ENCODE results near the gene ACBD4. TPM values are rescaled to one million over a fixed set of nuclear protein-coding genes. Genes with fewer than 3 reads are reported as not detected.

Gene ACBD4
- total and polyA plus RNA-seq, 2 of the 13 experiments (the other 11 are each of a cell fraction or from before 2014, with no cell fraction given): 16.1 to 26.9 TPM

DNA sequence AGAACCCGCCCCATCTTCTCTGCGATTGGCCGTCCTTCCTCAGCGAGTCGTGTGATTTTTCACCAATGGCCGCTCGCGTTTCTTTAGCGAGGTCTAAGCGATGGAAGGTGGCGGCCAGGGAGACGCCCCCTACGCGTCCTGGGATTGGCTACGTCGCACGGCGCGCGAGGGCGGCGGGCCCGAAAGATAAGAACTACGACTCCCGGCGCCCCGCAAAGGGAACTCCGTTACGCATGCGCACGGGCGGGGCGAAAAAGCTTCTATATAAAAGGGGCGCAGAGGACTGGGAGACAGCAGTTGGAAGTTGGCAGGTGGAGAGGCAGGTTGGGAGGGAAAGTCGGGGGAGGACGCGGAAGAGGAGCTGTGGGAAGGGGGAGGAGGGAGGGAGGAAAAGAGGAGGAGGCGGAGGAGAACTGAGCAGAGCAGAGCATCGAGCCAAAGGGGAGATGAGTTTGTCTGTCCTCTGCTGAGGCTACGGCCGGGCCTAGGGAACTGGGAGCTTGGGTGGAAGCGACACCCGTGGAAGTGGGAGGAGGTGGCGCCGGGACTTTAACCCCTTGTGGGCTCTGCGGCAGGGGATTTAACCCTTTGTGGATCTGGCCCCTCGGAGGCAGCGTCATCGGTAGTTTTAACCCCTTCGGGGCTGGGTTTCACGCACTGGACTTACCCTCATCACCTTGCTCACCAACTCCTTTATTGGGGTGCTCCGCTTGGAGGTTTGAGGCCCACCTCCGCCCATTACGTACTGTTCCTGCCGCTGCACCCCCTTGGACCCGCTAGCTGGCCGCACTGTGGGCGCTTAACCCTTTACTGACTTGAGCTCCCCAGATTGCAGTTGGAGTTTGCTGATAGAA, 12.9 kb downstream of the ACBD4 start, which contains the start of gene HEXIM1 (continued):
- TF ChIP-seq, protein P1, sequence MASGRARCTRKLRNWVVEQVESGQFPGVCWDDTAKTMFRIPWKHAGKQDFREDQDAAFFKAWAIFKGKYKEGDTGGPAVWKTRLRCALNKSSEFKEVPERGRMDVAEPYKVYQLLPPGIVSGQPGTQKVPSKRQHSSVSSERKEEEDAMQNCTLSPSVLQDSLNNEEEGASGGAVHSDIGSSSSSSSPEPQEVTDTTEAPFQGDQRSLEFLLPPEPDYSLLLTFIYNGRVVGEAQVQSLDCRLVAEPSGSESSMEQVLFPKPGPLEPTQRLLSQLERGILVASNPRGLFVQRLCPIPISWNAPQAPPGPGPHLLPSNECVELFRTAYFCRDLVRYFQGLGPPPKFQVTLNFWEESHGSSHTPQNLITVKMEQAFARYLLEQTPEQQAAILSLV (CRISPR knock-in tag; IDR thresholded peaks at IDR 0.05; ENCODE audit: borderline replicate concordance): peak; percentile 96
- TF ChIP-seq TBP (CRISPR knock-in tag; IDR thresholded peaks at IDR 0.05) (0 out of 2 replicates have a peak, but pooled peaks have one; percentile 47), FOXJ3 (CRISPR knock-in tag; IDR thresholded peaks at IDR 0.05; ENCODE audit: borderline replicate concordance) (no peak), RBAK (CRISPR knock-in tag; IDR thresholded peaks at IDR 0.05) (0 out of 2 replicates have a peak, but pooled peaks have one; percentile 62), EHMT2 (IDR thresholded peaks at IDR 0.05; ENCODE audit: borderline replicate concordance, low read depth, low read length) (no peak), JUN (CRISPR knock-in tag; IDR thresholded peaks at IDR 0.05) (0 out of 2 replicates have a peak, but pooled peaks have one; percentile 21), ZNF20 (CRISPR knock-in tag; IDR thresholded peaks at IDR 0.05) (no peak; the same call in none of the 2 replicates), ZNF768 (CRISPR knock-in tag; IDR thresholded peaks at IDR 0.05) (peak; percentile 77; the same call in 1 of the 2 replicates), KAT8 (CRISPR knock-in tag; IDR thresholded peaks at IDR 0.05) (peak; percentile 75), THAP11 (CRISPR knock-in tag; IDR thresholded peaks at IDR 0.05) (peak; percentile 93), SRY (CRISPR knock-in tag; IDR thresholded peaks at IDR 0.05) (peak; percentile 80; the same call in 1 of the 2 replicates), FOXO1 (CRISPR knock-in tag; IDR thresholded peaks at IDR 0.05) (peak; percentile 44), ONECUT2 (CRISPR knock-in tag; IDR thresholded peaks at IDR 0.05) (peak; percentile 46; the same call in 1 of the 2 replicates), ZNF570 (CRISPR knock-in tag; IDR thresholded peaks at IDR 0.05; ENCODE audit: borderline replicate concordance) (no peak), KDM3A (CRISPR knock-in tag; IDR thresholded peaks at IDR 0.05; ENCODE audit: low read depth) (peak; percentile 98), SP140L (CRISPR knock-in tag; IDR thresholded peaks at IDR 0.05; ENCODE audit: borderline replicate concordance) (no peak), NR2F1 (CRISPR knock-in tag; IDR thresholded peaks at IDR 0.05) (peak in 1 of 2 experiments; percentile 86; a peak in 2 of 4 replicates), HNRNPLL (IDR thresholded peaks at IDR 0.05; ENCODE audit: low read depth, low read length, poor library complexity, severe bottlenecking) (peak; percentile 89)
- TF ChIP-seq, protein P2, sequence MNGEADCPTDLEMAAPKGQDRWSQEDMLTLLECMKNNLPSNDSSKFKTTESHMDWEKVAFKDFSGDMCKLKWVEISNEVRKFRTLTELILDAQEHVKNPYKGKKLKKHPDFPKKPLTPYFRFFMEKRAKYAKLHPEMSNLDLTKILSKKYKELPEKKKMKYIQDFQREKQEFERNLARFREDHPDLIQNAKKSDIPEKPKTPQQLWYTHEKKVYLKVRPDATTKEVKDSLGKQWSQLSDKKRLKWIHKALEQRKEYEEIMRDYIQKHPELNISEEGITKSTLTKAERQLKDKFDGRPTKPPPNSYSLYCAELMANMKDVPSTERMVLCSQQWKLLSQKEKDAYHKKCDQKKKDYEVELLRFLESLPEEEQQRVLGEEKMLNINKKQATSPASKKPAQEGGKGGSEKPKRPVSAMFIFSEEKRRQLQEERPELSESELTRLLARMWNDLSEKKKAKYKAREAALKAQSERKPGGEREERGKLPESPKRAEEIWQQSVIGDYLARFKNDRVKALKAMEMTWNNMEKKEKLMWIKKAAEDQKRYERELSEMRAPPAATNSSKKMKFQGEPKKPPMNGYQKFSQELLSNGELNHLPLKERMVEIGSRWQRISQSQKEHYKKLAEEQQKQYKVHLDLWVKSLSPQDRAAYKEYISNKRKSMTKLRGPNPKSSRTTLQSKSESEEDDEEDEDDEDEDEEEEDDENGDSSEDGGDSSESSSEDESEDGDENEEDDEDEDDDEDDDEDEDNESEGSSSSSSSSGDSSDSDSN (CRISPR knock-in tag; IDR thresholded peaks at IDR 0.05): peak; percentile 70
- TF ChIP-seq, protein P3, sequence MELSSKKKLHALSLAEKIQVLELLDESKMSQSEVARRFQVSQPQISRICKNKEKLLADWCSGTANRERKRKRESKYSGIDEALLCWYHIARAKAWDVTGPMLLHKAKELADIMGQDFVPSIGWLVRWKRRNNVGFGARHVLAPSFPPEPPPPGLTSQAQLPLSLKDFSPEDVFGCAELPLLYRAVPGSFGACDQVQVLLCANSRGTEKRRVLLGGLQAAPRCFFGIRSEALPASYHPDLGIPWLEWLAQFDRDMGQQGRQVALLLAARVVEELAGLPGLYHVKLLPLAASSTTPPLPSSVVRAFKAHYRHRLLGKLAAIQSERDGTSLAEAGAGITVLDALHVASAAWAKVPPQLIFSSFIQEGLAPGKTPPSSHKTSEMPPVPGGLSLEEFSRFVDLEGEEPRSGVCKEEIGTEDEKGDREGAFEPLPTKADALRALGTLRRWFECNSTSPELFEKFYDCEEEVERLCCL (CRISPR knock-in tag; IDR thresholded peaks at IDR 0.05; ENCODE audit: borderline replicate concordance): no peak
- TF ChIP-seq, protein P4, sequence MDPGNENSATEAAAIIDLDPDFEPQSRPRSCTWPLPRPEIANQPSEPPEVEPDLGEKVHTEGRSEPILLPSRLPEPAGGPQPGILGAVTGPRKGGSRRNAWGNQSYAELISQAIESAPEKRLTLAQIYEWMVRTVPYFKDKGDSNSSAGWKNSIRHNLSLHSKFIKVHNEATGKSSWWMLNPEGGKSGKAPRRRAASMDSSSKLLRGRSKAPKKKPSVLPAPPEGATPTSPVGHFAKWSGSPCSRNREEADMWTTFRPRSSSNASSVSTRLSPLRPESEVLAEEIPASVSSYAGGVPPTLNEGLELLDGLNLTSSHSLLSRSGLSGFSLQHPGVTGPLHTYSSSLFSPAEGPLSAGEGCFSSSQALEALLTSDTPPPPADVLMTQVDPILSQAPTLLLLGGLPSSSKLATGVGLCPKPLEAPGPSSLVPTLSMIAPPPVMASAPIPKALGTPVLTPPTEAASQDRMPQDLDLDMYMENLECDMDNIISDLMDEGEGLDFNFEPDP (CRISPR knock-in tag; conservative IDR thresholded peaks at IDR 0.05): no peak
- TF ChIP-seq, protein P5, sequence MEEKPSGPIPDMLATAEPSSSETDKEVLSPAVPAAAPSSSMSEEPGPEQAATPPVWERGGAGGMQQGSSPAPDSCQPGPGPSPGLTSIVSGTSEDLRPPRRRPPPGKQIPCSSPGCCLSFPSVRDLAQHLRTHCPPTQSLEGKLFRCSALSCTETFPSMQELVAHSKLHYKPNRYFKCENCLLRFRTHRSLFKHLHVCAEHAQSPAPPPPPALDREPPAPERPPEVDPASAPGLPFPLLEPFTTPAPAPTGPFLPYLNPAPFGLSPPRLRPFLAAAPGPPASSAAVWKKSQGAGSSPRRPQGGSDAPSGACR (CRISPR knock-in tag; IDR thresholded peaks at IDR 0.05): peak; percentile 26; the same call in 1 of the 2 replicates
